ENCODE results near the gene CECR2. TPM values are rescaled to one million over a fixed set of nuclear protein-coding genes. Genes with fewer than 3 reads are reported as not detected.

The CECR2 gene
- total and polyA plus RNA-seq, 2 experiments from 2014 or later = 4.6 to 32.3 TPM

DNA sequence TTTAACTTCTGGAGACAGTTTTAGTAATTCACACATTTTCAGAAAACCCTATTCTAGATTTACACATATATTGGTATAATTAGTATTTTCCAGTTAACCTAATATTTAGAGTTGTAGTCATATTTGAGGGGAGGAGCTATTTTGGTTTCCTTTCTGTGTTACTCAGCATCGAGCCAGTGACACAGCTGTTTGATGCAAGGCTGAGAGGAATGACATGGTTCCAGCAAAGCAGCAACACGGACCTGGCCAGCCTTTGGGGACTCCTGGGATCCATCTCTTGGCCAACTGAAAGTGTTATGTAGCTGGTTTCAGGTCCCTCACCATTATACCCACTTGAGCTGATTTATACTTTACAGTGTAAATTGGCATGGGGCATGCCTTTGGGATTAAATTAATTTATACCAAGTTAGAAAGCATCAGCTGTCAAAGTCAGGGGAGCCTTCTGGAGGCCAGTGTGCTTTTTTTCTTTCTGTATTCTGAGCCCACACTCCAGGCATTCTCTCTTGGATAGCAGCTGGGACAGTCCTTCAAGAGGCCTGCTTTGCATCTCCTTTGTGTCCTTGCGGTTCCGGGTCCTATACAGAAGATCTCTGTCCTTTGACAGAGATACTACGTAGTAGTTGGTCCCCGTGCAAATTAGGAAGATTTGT is 102.8 kb downstream of the CECR2 start:
- no peak overlapping the region for H3K4me3 ChIP-seq
- peak; percentile 13 to 34 for DNase-seq (ENCODE audit: low read depth in 1 of 2, low spot score in 1 of 2)
- peaks cover 36% of the 10 kb centered on the region for H3K4me1 ChIP-seq (ENCODE audit: low read depth)
- no peaks in the 10 kb centered on the region for H3K36me3 ChIP-seq
- H3K9me3 ChIP-seq (ENCODE audit: low read depth) = no peaks in the 10 kb centered on the region
- TF ChIP-seq, protein P1, sequence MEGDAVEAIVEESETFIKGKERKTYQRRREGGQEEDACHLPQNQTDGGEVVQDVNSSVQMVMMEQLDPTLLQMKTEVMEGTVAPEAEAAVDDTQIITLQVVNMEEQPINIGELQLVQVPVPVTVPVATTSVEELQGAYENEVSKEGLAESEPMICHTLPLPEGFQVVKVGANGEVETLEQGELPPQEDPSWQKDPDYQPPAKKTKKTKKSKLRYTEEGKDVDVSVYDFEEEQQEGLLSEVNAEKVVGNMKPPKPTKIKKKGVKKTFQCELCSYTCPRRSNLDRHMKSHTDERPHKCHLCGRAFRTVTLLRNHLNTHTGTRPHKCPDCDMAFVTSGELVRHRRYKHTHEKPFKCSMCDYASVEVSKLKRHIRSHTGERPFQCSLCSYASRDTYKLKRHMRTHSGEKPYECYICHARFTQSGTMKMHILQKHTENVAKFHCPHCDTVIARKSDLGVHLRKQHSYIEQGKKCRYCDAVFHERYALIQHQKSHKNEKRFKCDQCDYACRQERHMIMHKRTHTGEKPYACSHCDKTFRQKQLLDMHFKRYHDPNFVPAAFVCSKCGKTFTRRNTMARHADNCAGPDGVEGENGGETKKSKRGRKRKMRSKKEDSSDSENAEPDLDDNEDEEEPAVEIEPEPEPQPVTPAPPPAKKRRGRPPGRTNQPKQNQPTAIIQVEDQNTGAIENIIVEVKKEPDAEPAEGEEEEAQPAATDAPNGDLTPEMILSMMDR (IDR thresholded peaks at IDR 0.05; ENCODE audit: low read depth, low read length) = no peak
- H3K27me3 ChIP-seq = no peaks in the 10 kb centered on the region
- peak overlapping the region; percentile 58 for H3K27ac ChIP-seq

DNA sequence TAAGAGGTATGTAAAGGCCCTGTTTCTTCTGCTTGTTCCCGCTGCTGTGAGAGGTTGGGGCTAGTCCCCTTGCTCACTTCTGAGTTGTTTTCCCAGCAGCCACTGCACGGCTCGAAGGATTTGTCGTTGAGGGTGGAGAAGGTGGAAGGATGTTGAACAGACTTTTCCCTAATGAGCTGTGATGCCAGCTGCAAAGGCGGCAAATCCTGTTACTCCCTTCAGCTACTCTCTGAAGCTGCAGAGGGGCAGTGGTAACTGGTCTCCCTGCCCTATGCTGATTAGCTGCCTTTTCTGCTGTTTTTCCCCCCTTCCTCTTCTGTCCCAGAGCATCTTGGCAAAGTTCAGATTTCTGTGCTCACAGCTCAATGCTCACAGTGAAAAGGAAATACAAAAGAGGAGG is 103.7 kb downstream of the CECR2 start:
- no peaks in the 10 kb centered on the region for H3K9me3 ChIP-seq (ENCODE audit: low read depth)
- H3K27me3 ChIP-seq = no peaks in the 10 kb centered on the region
- no peaks in the 10 kb centered on the region for H3K36me3 ChIP-seq
- H3K4me3 ChIP-seq = no peak overlapping the region
- TF ChIP-seq, protein P1 (IDR thresholded peaks at IDR 0.05; ENCODE audit: low read depth, low read length) = no peak
- peaks cover 42% of the 10 kb centered on the region for H3K4me1 ChIP-seq (ENCODE audit: low read depth)
- peak overlapping the region; percentile 58 for H3K27ac ChIP-seq
- peak in 1 of 2 donors; percentile 15 for DNase-seq (ENCODE audit: low read depth in 1 of 2, low spot score in 1 of 2)

DNA sequence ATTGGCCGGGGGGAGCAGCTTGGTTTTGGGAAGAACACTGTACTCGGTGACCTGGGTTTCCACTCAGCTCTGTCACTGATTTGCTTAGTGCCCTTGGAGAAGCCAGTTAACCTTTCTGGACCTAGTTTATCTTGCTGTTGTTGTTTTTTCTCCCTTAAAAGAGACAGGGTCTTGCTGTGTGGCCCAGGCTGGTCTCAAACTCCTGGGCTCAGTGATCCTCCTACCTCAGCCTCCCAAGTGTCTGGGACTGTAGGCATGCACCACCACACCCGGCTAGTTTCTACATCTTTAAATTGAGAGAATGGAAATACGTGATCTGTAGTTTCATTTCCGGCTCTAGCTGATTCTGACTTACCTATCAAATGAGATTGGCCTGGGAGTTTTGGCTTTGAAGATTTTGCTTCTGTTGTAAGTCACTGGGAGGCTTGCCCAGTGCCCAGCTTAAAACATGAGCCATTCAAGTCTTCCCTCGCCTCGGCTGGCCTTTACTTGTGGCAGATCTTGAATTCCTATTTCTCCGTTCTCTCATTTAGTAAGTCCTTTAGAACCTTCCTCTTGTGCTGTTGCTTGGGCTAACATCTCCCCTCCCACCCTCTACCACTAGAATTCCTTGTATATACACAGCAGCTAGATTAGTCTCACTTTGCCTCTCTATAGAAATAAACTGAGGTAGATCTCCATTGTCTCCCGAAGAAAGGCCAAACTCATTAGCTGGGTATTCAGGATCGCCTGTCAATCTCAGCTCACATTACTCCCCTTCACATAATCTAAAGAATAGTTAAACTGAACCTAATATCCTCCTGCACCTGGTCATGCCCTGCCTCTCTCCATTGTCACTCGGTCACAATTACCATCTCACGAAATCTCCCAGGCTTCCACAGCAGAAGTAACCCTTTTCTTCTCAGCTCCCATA is 106.3 kb downstream of the CECR2 start:
- Histone ChIP-seq H3K4me1 (ENCODE audit: low read depth) (peaks cover 33% of the 10 kb centered on the region), H3K36me3 (no peaks in the 10 kb centered on the region), H3K4me3 (no peak overlapping the region), H3K9me3 (ENCODE audit: low read depth) (no peaks in the 10 kb centered on the region), H3K27ac (peak overlapping the region; percentile 9), H3K27me3 (no peaks in the 10 kb centered on the region)
- DNase-seq (ENCODE audit: low read depth in 1 of 2, low spot score in 1 of 2) = no peak
- TF ChIP-seq, protein P1 (IDR thresholded peaks at IDR 0.05; ENCODE audit: low read depth, low read length) = no peak

DNA sequence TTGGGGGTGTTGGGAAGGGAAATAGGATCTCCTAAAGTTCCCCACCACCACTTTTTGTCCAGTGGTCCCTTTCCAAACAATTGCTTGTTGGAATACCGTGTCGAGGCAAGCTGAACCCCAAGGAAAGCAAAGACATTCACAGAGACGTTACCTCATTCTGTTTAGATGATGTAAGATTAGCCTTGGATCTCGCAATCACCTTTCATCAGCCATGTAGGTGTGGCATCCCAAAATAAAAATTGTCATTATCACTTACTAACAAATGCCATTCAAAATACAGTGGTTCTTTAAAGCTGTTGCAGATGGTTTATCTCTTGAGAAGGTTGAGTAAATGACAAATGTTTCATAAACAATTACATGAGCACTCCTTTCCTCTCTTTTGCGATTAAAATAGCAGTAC is 107.6 kb downstream of the CECR2 start:
- no peaks in the 10 kb centered on the region for H3K27me3 ChIP-seq
- DNase-seq (ENCODE audit: low read depth in 1 of 2, low spot score in 1 of 2) = peak in 1 of 2 donors; percentile 57
- peaks cover 32% of the 10 kb centered on the region for H3K4me1 ChIP-seq (ENCODE audit: low read depth)
- H3K36me3 ChIP-seq = no peaks in the 10 kb centered on the region
- peak overlapping the region; percentile 83 for H3K27ac ChIP-seq
- H3K9me3 ChIP-seq (ENCODE audit: low read depth) = no peaks in the 10 kb centered on the region
- H3K4me3 ChIP-seq = no peak overlapping the region
- TF ChIP-seq, protein P1 (IDR thresholded peaks at IDR 0.05; ENCODE audit: low read depth, low read length) = no peak

DNA sequence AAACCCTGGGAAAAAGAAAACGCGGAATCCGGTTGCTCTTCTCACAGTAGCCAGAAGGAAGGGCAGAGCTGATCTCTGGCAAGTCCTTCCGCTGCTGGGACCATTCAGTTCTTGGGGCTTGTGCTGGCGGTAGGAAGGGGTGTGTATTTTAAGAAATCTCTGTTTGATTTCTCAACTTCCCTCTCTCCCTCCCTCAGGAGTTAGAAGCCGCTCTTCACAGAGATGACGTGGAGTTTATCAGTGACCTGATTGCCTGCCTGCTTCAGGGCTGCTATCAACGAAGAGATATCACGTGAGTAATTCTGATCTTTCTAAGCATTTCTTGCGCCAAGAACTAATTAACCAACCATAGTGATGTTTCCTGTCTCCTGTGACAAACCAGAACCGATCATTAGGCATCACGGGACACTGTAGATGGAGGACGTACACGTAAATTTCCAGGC is 108.2 kb downstream of the CECR2 start:
- H3K4me3 ChIP-seq = no peak overlapping the region
- TF ChIP-seq, protein P1 (IDR thresholded peaks at IDR 0.05; ENCODE audit: low read depth, low read length) = no peak
- H3K27ac ChIP-seq = peak overlapping the region; percentile 83
- H3K36me3 ChIP-seq = no peaks in the 10 kb centered on the region
- H3K4me1 ChIP-seq (ENCODE audit: low read depth) = peaks cover 27% of the 10 kb centered on the region
- no peaks in the 10 kb centered on the region for H3K9me3 ChIP-seq (ENCODE audit: low read depth)
- H3K27me3 ChIP-seq = no peaks in the 10 kb centered on the region
- DNase-seq (ENCODE audit: low read depth in 1 of 2, low spot score in 1 of 2) = peak; percentile 26 to 88

Measured in cardiac muscle cell (in vitro differentiated cells and primary cell).